Stimulated activated CD4-positive, alpha-beta T cell treated with anti-CD3 and anti-CD28 coated beads, Interleukin-4, amount 100 ng/mL, for 48 hours (primary cell): ENCODE results near the gene TEKT3.

ENCODE experiments used
- DNase-seq, 2 donors: peaks; one replicate each; pipeline ENCODE4 v3.0.0-alpha.2; 2020; ENCODE audit warnings: low read depth in 2 of 2

TEKT3 gene

DNA sequence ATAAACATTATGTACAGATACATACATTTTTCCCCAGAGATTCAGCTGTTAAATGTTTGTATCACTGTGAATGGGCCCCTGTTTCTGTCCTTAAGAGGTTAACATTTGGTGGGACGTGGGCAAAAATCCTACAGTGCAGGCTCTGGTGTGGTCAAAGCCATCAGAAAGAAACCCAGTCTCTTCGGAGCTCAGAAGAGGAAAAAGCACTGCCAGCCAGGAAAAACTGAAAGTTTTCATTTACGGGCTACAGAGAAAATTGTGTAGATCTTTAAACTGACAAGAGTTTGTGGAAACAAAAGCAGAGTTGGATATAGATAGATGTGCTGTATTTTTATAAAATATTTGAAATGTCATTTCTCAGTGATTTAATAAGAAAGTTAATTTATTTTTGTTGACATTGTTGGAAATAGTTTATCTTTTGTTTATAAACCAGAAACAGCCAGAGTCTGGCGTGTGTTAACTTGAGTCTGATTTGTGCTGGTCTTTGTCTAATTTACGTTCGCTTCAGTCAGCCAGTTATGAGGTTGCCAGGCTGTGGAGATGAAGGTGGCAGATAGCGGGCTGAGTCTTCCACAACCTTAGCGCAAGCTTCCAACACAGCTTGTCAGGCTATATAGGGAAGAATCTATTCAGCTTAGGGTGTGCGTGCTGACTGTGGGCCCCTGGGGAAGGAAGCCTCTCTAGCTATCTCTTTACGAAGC, 9.5 kb upstream of the TEKT3 start:
- DNase-seq, result no peak

DNA sequence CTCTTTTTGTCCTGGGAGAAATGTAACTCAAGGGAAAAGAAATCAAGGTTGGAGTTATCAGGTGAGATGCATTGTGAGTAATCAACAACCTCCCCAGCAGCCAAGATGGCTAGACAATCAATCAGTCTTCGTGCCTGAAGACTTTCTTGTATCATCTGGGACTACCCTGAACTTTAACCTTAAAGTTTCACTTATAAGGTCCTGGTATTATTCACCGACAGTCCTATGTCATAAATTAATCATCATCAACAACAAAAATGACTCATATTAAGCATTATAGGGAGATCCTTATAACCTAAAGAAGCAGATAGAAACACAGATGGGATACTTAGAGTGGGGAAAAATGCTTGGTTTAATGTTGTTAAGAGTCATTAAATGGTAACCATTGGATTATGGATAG, 7.7 kb upstream of the TEKT3 start:
- no peak for DNase-seq

DNA sequence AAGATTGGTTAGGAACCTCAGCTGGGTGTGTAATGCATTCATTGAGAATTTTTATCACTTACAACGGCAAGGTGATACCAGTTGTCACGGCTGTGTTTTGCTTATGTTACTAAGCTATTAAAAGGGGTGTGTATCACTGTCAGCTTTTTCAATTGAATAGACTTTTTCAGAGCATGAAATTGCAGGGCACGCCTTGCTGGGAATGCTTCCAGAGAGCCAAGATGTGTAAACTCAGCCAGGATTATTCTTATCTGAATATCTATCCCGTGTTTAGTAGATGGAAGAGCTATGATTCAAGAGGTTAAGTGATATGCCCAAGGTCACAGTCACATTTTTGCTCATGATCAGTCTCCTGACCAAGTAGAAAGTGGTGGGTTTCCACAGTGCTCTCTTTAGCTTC, 6.6 kb upstream of the TEKT3 start:
- no peak for DNase-seq

DNA sequence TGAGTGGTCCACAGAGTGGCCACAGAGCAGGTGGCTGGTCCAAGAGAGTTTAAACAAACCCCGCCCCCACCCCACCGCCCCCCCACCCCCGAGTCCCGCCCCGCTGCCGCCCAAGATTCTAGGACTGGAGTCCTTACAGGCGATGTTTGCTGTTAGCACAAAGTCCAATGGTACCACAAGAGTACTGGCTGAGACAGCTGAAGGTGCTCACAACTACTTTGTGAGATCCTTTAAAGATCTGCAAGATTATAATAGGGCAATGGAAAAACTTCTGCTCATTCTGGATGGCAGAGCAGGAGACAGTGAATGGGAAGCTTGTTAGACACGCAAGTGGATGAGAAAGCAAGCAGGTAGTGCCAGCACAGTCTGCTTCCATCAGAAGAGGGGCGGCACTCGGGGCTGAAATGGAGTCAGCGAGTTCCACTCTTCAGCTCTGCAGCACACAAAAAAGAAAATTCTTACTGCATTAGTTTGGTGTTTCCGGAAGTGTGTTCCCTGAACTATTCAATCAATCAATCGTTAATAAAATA, 4.7 kb upstream of the TEKT3 start:
- DNase-seq, result no peak

DNA sequence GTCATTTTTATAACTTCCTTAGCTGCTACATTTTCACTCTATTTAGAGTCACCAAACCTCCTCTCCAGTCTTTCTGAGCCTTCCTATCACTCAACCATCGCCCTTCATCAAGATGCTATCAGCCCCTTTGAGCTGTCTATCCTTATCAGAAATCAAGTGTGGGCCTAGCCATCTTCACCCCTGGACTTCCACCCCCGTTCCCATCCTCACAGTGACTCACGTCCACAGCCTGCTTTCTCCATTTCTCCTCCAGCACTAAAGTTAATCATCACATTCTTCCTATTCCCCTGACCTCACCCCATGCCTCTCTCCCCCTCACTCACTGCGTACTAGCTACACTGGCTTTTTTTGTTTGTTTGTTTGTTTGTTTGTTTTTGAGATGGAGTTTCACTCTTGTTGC, 2.4 kb upstream of the TEKT3 start:
- DNase-seq, result no peak

DNA sequence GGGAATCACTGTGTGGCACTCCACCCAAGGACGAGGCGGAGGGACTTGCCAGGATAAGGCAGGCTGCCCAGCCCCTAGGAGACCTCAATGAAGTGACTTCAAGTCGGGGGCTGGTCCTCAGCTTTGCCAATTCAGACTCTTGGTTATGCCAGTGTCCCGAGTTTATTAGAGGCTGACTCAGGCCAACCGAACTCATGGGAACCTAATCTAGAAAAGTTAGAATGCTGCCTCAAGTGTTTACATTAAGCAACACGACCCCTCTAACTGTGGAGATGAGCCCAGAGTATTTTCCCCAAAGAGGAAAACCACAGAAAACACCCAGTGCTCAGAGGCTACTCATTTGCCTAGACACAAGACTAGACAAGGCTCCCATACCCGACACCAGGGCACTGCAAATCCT, 1.1 kb upstream of the TEKT3 start:
- no peak for DNase-seq

DNA sequence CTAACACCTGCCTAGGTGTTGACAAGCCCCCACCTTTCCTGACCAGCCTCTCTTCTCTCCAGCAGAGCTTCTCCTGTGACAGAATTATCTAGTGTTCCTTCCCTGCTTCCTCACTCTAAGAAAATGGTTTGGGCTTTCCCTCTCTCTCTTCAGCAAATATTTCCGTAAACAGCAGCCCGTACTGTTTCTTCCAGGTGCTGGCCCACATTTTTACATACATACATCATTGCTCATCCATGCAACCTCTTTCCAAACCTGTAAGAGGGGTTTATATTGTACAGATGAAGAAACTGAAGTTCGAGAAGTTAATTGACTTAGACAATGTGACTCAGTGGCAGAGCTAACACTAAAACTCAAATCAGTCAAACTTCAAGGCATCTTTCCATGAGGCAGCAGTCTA, 569 bp upstream of the TEKT3 start:
- DNase-seq, result no peak

DNA sequence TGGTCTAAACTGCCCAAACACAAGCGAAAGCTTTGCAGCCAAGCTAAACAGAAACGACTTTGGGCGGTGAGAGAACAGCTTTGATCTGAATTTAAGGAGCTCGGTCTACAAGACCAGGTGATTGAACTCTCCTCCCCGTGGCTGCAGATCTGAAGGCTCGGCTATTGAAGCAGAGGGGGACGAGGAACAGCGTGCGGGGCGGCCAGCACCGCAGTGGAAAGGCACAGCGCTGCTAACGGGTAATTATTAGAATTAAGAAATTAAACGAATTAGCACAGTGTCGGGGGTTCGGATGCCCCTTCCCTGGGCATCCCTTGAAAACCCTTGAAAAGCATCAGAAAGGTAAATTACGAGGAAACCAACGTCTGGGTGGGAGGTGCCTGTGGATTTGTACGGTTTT, 431 bp downstream of the TEKT3 start:
- no peak for DNase-seq

DNA sequence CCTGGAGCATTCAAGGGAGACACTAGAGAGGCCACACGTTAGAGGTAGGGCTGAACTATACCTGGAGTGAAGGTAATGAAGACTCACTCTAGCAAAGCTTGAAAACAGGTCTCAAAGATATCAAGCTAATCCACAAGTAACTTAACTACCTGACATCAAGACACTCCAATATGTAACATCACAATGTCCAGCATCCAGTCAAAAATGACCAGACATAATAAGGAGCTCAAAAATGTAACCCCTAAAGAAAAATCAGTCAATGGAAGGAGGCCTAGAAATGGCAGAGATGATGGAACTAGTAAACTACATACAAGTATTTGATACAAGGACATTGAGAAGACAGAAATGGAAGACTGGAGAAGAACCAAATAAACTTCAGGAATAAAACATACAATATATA, 6.0 kb downstream of the TEKT3 start:
- DNase-seq, result no peak

DNA sequence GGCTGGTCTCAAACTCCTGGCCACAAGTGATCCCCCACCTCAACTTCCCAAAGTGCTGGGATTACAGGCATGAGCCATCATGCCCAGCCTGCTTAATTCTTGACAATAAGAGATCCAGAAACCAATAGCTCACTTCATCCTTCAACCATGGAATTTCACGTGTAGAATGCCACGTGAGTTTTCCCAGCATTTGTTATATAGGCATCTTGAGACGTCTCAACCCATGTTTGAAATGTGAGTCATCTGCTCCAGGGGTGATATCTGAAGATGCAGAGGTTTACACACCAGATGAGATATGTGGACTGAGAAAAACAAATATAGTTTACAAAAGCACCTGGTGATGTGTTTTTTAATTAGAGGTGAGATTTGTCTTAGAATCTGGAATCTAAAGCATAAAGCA, 7.1 kb downstream of the TEKT3 start:
- DNase-seq, result no peak

DNA sequence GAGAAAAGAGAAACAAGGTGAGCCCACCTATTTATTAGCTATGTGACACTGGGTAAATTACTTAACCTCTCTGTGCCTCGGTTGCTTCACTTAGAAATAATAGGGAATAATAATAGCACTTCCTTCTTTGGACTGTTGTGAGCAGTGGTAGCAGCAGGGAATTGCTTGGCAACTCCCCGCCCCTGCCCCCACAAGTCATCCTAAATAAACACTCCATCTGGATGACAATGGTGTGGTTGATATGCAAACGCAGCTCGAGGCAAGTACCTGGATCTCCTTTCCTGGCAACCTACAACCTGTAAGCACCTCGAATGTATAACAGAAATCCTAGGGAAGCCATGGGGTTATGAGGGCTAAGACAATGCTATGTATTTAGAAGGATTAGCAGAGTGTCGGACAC, 9.1 kb downstream of the TEKT3 start:
- DNase-seq, result no peak

DNA sequence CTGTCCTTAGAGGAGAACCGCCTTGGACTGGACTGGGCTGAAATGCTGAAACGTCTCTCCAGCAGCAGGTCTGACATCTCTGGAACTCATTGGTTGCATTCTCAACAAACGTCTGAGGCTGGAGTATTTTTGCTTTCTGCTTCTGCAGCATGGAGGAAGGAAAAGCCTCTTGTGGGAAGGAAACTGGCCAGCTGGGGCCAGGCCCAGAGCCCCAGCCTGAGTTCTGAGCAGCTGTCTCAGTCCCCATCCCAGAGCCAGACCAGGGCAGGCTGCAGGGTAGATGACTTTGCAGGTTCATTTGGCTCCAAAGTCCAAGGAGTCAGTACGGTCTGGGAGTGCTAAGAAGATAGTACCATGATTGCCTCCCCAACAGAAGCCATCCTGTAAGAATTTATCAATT, 18.3 kb downstream of the TEKT3 start:
- DNase-seq, result no peak

DNA sequence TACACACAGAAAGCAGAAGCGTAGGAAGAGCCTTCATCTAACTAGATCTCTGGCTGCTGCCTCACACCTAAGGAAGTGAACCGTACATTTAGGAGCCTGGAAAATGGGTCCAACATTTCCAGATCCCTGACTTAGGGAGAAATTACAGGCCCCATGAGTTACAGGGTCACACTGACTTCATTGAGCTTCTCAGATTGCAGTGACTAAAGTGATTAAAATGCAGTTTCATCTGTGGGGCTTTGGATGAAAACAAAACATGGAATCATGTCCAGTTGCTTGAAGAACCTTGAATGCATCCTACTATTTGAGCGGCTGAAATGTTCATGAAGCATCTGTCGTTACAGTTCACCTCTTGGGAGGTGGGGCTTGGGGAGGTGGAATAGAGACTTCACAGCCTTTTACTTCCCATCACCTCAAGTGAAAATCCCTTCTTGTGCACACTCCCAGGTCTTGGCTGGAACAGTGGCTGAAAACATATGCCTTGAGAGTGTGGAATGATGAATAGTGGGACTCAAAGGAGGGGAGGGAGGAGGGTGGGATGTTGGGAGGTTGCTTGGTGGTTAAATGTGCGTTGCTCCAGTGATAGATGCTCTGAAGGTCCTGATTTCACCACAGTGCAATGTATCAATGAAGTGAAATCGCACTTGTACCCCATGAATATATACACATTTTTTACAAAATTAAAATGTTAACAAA, 19.7 kb downstream of the TEKT3 start:
- DNase-seq, result no peak

DNA sequence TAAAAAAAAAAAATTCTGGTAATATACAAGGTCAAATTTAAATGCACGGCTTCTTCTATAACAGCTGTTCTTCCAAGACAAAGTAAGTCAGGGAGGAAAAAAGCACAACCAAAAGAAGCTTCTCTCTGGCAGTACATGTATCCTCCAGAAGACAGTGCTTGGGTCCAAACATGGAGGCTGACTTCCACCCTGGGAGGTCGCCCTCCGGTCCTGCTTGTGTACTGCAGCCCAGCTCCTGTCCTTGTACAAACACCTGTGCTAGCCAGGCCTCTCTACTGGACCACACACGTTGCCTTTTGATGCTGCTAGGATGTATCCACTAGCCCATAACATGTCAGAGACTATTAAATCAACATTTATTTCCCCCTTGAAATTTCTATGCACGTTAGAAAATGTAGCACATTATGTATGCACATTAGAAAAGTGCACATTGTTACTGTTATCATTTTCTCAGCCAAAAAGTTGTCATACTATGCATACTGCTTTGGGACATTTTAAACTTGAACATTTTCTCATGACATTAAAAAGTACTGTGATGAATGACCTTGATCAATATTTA, 21.9 kb downstream of the TEKT3 start:
- DNase-seq, result no peak

DNA sequence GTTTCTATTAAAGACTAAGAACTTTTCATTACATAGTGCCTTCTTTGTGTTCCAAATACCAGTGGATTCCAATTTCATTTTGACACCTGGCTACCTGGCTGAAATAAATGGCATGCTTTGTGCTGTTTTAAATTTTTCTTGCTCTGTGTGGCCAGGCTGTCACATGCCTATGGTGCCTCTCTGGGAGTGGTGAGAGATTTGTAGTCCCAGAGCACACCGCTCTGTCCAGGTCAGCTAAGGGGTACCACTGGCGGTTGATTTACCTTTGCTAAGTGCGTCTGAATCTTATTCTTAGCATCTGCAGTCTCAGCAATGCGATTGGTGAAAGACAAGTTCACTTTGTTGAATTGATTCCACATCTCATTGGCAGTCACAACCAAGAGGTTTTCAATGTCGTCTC, 29.4 kb downstream of the TEKT3 start:
- no peak for DNase-seq

DNA sequence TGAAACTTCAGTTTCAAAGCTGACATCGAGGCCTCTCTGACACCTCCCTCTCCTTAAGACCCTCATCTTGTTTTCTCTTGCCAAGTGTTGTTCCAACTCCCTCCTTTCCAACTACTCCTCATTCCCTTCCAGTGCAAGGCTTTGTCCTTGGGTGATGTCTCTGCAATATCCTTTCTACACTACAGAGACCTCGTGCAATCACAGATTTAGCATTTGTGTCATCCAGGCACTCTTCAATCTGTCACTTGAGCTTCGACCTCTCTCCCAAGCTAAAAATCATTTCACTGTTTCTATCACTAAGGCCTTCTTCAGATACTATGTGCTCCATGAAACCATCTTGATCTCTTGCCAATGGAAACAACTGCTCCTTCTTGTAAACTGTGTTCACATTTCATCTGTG, 31.6 kb downstream of the TEKT3 start:
- DNase-seq, result no peak

DNA sequence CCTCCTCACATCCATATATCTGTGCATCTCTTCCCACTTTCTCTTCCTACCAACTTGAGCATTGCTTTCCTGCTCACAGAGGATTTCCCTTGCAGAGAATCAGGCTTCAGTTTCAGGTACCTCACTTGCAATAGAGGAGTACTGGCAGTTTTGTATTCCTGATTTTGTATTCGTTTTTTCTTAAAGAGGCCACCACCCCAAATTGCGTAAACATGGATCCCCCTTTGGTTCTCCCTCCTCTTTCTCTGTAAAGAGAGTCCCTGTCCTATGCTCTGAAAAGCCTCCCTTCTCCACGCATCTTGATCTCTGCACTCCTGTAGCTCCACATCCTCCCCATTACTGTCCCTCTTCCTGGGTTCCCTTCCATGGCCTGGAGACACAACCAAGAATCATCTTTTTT, 32.2 kb downstream of the TEKT3 start:
- DNase-seq, result no peak

DNA sequence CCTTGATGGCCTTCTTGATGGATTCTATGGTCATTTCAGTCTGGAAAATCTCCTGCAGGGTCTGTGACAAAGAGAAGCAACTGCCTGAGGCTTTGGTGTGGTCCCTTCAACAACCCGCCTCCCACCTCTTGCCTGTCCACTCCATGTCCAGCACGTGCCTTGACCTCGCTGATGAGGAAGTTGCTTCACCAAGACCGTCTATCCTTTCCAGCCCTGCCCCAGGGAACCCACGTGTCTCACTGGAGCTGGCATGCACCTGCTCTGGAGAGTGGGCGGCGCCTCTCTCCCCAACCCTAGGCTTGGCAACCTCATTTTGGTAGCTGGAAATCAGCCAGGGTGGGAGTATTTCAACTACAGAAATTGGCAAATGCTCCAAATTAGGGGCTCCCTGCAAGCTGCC, 32.6 kb downstream of the TEKT3 start:
- DNase-seq, result no peak

DNA sequence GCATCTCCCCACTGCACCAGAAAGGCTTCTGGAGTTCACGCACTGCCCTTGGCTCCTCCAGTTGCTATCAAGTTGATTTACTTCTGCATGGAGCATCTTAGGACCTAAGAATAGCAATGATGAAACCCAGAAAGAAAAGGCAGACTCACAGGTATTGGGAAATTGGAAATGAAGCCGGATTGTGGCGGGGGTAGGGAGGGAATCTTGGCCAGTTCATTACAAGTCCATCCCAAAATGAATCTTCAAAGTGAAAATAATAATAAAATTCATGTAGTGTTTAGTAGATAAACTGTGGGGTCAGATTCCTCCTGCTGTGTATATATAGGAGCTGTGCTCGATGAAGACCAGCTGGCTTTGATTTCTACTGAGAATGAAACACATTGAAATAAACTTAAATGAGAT, 33.7 kb downstream of the TEKT3 start:
- DNase-seq, result no peak

DNA sequence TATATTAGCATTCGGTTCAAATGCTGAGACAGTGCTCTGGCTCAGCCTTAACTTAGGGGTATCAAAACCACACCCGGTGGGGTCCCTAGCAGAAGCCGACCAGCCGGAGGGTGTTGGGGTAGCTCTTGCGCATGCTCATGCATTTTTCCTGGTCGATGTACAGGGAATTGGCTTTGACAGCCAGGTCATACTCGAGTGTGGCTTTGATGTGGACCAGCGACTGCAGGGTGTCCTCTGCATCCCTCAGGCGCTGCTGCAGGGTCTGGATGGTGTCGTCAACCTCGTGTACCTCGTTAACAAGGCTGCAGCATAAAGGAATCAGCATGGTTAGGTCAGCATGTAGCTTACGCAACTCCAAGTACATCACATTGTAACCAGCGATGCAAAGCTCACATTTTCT, 37.5 kb downstream of the TEKT3 start:
- DNase-seq, result no peak

DNA sequence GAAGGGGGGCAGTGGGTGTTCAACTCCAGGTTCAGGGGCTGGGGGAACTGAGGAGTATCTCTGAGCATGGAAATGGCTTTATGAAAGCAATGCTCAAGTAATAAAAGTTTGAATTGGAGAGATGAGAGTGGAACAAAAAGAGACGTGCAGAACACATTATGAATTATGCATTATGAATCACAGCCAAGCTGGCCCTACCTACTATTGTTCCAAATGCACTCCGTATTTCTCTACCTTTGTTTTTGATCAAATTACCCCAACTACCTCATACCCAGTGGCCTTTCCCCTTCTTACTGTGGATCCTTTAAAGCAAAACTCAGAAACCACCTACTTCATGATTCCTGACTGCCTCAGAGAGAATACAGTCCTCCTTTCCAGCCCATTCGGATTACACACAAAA, 38.1 kb downstream of the TEKT3 start:
- DNase-seq, result no peak

DNA sequence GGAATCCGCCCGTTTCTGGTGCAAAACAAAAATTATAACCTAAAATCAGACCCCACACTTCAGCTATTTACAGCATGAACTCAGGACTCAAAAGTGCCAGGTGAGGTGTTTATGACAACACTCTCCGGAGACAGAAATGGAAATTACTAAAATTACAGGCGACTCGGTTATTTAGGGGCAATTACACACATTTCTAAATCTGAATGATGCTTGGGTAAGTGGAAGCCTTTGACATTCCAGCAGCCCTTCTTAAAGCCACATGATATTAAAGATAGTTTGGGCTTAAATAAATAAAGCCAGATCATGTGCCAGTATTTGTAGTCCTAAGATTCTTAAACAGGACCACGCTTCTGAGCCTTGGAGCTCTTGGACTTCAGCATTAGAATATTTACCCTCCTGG, 39.6 kb downstream of the TEKT3 start:
- no peak for DNase-seq

DNA sequence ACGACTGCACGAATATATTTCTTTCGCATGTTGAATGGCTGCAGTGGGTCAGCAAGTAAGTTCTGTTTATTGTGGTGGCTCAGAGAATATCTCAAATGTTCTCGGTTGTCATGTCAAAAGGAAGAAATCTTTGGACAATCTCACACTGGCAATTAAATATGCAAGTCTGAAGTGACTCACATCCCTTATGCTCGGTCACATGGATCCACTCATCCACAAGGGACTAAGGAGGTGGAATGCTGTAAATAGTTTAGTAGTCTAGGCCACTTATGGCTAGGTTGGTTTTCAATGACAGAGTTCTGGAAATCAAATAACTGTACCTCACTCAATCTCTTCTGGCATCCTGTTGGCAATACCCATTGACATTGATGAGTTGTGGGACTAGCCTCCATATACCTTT, 43.2 kb downstream of the TEKT3 start:
- DNase-seq, result no peak
